Measurements from ENCODE around the gene DTD1.
A peak's percentile ranks its signal among the peaks of the same experiment; 100 is the strongest.

DTD1 gene

DNA sequence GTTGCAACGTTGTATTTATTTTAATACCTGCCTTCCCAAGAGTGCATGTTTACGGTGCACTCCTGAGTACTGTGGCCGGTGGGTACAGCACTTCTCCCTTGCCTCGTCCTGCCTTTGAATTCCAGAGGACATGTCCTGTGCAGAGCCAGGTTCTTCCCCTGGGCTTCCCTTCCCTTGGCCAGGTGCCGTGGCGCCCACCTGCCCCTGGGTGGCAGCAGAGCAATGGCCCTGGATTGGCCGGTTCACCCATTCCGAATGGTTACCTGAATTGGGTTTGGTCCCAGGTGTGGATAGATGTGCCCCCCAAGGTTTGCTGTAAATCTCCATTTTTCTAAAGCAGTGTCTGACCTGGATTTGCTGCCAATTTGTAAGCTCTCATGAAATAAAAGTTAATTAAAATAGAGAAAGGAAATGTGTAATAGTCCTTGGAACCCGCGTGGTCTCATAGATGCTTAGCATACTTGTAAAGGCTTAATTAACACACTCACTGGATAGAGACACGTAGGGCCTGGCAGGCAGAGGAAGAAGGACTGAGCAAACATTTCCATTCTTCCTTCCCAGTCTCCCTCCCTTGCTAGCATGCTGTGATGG lies 40.6 kb downstream of the DTD1 start:
- no peak overlapping the region for H3K4me3 ChIP-seq (ENCODE audit: low read depth, low read length)
- DNase-seq (ENCODE audit: low read depth), result no peak
- TF ChIP-seq MYC (IDR thresholded peaks at IDR 0.05; ENCODE audit: low read depth, low read length) (no peak), CTCF (IDR thresholded peaks at IDR 0.05; ENCODE audit: low read depth, low read length) (peak; percentile 56)

DNA sequence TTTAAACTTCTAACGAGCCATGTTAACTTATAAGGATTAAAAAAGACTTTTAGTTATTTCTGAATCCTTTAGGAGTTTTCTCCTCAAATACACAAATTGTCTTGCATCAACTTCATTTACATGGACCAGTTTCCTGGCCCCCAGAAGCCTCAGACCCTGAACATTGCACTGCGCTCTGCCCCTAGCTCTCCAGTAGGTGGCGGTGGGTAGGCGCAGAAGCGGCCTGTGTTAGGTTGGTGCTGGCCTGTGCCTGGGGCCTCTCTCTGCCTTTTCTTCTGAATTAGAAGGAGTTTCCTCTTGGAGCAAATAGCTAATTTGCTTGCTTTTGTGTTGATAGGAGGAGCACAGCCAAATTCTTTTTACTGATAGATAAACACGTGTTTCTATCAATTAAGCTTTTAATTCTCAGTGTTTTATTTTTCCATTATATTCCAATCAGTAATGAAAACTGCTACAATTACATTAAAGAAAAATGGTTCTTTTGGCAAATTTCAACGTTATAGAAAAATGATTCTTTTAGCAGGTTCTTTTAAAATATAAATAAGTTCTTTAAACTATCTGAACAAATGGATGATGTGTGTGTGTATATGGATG lies 44.4 kb downstream of the DTD1 start:
- no peak overlapping the region for H3K4me3 ChIP-seq (ENCODE audit: low read depth, low read length)
- TF ChIP-seq CTCF (IDR thresholded peaks at IDR 0.05; ENCODE audit: low read depth, low read length) (peak; percentile 98), POLR2A (IDR thresholded peaks at IDR 0.05; ENCODE audit: extremely low read depth, insufficient read length) (no peak)
- DNase-seq (ENCODE audit: low read depth), result peak; percentile 76

DNA sequence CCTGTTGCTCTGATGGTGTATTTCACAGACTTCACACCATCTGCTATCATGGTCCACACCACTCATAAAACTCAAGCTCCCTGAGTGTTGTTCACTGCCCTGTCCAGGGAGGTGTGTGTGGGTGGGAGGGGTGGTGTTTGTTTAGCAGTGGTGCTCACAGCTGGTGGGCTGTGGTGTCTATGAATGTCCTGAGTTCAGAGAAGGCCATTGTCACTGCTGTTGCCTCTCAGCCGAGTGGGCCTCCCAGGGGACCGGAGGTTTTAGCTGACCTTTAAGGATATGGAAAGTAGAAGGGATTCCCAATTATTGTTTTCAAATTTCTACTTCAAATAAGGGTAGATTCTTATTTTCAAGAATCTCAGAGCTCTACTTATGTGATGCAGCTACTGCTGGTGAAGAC lies 45.6 kb downstream of the DTD1 start:
- no peak for TF ChIP-seq POLR2A (IDR thresholded peaks at IDR 0.05; ENCODE audit: extremely low read depth, insufficient read length)
- no peak for TF ChIP-seq CTCF (IDR thresholded peaks at IDR 0.05; ENCODE audit: low read depth, low read length)
- TF ChIP-seq, protein P1, sequence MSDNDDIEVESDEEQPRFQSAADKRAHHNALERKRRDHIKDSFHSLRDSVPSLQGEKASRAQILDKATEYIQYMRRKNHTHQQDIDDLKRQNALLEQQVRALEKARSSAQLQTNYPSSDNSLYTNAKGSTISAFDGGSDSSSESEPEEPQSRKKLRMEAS (IDR thresholded peaks at IDR 0.05; ENCODE audit: low read depth, low read length), result no peak
- TF ChIP-seq MYC (IDR thresholded peaks at IDR 0.05; ENCODE audit: low read depth, low read length), result no peak
- no peak overlapping the region for H3K4me3 ChIP-seq (ENCODE audit: low read depth, low read length)
- DNase-seq (ENCODE audit: low read depth), result no peak

GRCh38 chr20:18634501-18634900 lies 46.6 kb downstream of the DTD1 start:
- TF ChIP-seq POLR2A (IDR thresholded peaks at IDR 0.05; ENCODE audit: extremely low read depth, insufficient read length) (no peak), CTCF (IDR thresholded peaks at IDR 0.05; ENCODE audit: low read depth, low read length) (no peak), MYC (IDR thresholded peaks at IDR 0.05; ENCODE audit: low read depth, low read length) (no peak)
- TF ChIP-seq, protein P1 (IDR thresholded peaks at IDR 0.05; ENCODE audit: low read depth, low read length), result no peak
- H3K4me3 ChIP-seq (ENCODE audit: low read depth, low read length), result no peak overlapping the region
- no peak for DNase-seq (ENCODE audit: low read depth)

GRCh38 chr20:18635380-18635779 lies 47.5 kb downstream of the DTD1 start:
- DNase-seq (ENCODE audit: low read depth), result no peak
- no peak for TF ChIP-seq POLR2A (IDR thresholded peaks at IDR 0.05; ENCODE audit: extremely low read depth, insufficient read length)
- TF ChIP-seq, protein P1 (IDR thresholded peaks at IDR 0.05; ENCODE audit: low read depth, low read length), result no peak
- TF ChIP-seq CTCF (IDR thresholded peaks at IDR 0.05; ENCODE audit: low read depth, low read length), result no peak
- TF ChIP-seq MYC (IDR thresholded peaks at IDR 0.05; ENCODE audit: low read depth, low read length), result no peak
- no peak overlapping the region for H3K4me3 ChIP-seq (ENCODE audit: low read depth, low read length)

DNA sequence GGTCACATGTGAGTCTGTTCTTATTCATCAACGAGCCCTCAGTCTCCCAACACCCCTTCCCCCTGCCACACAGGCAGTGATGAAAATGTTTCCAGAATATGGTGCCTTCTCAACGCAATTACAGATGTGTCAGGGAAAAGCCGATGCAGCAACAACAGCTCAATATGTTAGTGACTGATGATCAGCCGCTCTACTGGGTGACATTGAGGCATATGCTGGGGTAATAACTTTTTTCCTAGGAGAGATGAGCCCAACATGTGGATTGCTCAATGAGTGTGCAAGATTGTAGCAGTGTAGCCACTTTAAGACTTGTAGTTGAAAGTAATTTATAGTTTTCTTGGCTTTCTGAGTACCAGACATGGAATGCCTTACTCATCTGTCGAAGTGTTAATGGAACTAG lies 49.4 kb downstream of the DTD1 start:
- TF ChIP-seq POLR2A (IDR thresholded peaks at IDR 0.05; ENCODE audit: extremely low read depth, insufficient read length), result no peak
- TF ChIP-seq CTCF (IDR thresholded peaks at IDR 0.05; ENCODE audit: low read depth, low read length), result no peak
- TF ChIP-seq MYC (IDR thresholded peaks at IDR 0.05; ENCODE audit: low read depth, low read length), result no peak
- TF ChIP-seq, protein P1 (IDR thresholded peaks at IDR 0.05; ENCODE audit: low read depth, low read length), result no peak

More for the DNA sequence above, 49.4 kb downstream of the DTD1 start:
- no peak overlapping the region for H3K4me3 ChIP-seq (ENCODE audit: low read depth, low read length)
- DNase-seq (ENCODE audit: low read depth), result no peak
